GM12878 (cell line): ENCODE data around the gene CDK7. TPM values are rescaled to one million over a fixed set of nuclear protein-coding genes. Genes with fewer than 3 reads are reported as not detected.

Experiments
- ATAC-seq: fragments of 200-7000 bp; cut with Tn5 transposase; 3 replicates; pipeline ENCODE4 v1.9.1; 2020; ENCODE audit warnings: mild to moderate bottlenecking, moderate library complexity
- BruUV-seq: library from RNA; stranded (reverse); fragments of 400-500 nt; replicated peaks from 2 replicates; lab custom pipeline; 2021; lab: Mats Ljungman, UMichigan
- CTCF ChIA-PET: fragments of 300-600 bp; sonication (Branson Sonifier 250); formaldehyde crosslinking; extraction: SDS; loops from one replicate; lab custom pipeline; 2021; ENCODE audit warnings: inconsistent platforms; lab: Yijun Ruan, JAX
- POLR2A ChIA-PET: fragments of 350-600 bp; formaldehyde crosslinking; extraction: SDS; loops from one replicate; lab custom pipeline; 2021; ENCODE audit warnings: inconsistent platforms; lab: Charles Lee
- RAD21 ChIA-PET: fragments of 300-600 bp; sonication (Branson Sonifier 250); formaldehyde crosslinking; loops from one replicate; lab custom pipeline; 2023; ENCODE audit warnings: antibody characterized with exemption; ENCODE audit not compliant: unreplicated experiment; lab: Charles Lee
- SMC1A ChIA-PET: fragments of 300-600 bp; sonication (Branson Sonifier 250); formaldehyde crosslinking; loops from one replicate; lab custom pipeline; 2023; ENCODE audit not compliant: unreplicated experiment, uncharacterized antibody; lab: Charles Lee
- DNase-seq: peaks from one replicate; pipeline ENCODE4 v3.0.0-alpha.2; 2011; ENCODE audit warnings: low read depth, low spot score
- FAIRE-seq: peaks from 3 replicates; lab custom pipeline; 2011; peaks lifted over from hg19 to GRCh38; lab: Jason Lieb, UNC
- H2AFZ ChIP-seq: 2 replicates; pipeline ENCODE4 v1.6.0; 2011; ENCODE audit warnings: low read depth, low read length, control low read depth; ENCODE audit not compliant: control insufficient read depth
- H3K27ac ChIP-seq: 2 replicates; pipeline ENCODE4 v1.5.1; 2011; ENCODE audit warnings: control low read depth; ENCODE audit not compliant: control insufficient read depth, insufficient read depth
- H3K27me3 ChIP-seq, 2 experiments: replicated peaks in 1 of 2; 2 replicates each; pipeline versions ENCODE4 v1.6.0 to v1.6.1; 2011; ENCODE audit warnings: low read length in 1 of 2; ENCODE audit not compliant: control insufficient read depth in 2 of 2, insufficient read depth in 2 of 2
- H3K36me3 ChIP-seq, 2 experiments: 2 replicates each; pipeline ENCODE4 v1.5.1; 2011; ENCODE audit warnings: low read length in 1 of 2; ENCODE audit not compliant: control insufficient read depth in 2 of 2, insufficient read depth in 2 of 2
- H3K4me1 ChIP-seq: 2 replicates; pipeline ENCODE4 v1.6.1; 2011; ENCODE audit warnings: mild to moderate bottlenecking, low read length, moderate library complexity, mixed read lengths; ENCODE audit not compliant: control insufficient read depth, insufficient read depth
- H3K4me2 ChIP-seq: 2 replicates; pipeline ENCODE4 v1.6.0; 2011; ENCODE audit warnings: control low read depth; ENCODE audit not compliant: control insufficient read depth, insufficient read depth
- H3K4me3 ChIP-seq: fragments of 200-600 bp; sonication (generic); 2 replicates; pipeline ENCODE4 v1.5.1; 2016
- H3K79me2 ChIP-seq: 2 replicates; pipeline ENCODE4 v1.6.0; 2011; ENCODE audit warnings: low read length; ENCODE audit not compliant: control insufficient read depth, insufficient read depth
- H3K9ac ChIP-seq: 2 replicates; pipeline ENCODE4 v1.8.0; 2011; ENCODE audit warnings: low read length, control low read depth, mixed read lengths; ENCODE audit not compliant: control insufficient read depth, insufficient read depth
- H3K9me3 ChIP-seq: replicated peaks from 3 replicates; pipeline ENCODE4 v1.5.1; 2011; ENCODE audit warnings: mild to moderate bottlenecking, low read length; ENCODE audit not compliant: control insufficient read depth, insufficient read depth
- H4K20me1 ChIP-seq: 2 replicates; pipeline ENCODE4 v1.6.0; 2011; ENCODE audit not compliant: control insufficient read depth, insufficient read depth
- BCL11A ChIP-seq: IDR thresholded peaks from 2 replicates; pipeline ENCODE4 v1.6.1; 2011; ENCODE audit warnings: low read depth, low read length
- EGR1 ChIP-seq, 2 experiments: IDR thresholded peaks; 1 replicate in 1 of 2; 2 replicates in 1 of 2; pipeline ENCODE4 v1.6.1; 2011 to 2012; ENCODE audit warnings: low read depth in 2 of 2, low read length in 2 of 2, borderline replicate concordance in 1 of 2, mild to moderate bottlenecking in 1 of 2, moderate library complexity in 1 of 2
- HSF1 ChIP-seq: fragments of 150-350 bp; IDR thresholded peaks from 2 replicates; pipeline ENCODE4 v1.6.1; 2014; ENCODE audit warnings: mild to moderate bottlenecking, low read depth, low read length
- MTA3 ChIP-seq: IDR thresholded peaks from 2 replicates; pipeline ENCODE4 v1.6.1; 2012; ENCODE audit warnings: low read length, inconsistent platforms, borderline replicate concordance
- NFYA ChIP-seq: IDR thresholded peaks from 2 replicates; pipeline ENCODE4 v1.6.1; 2011; ENCODE audit warnings: low read depth, mild to moderate bottlenecking, low read length, improper control_type of control experiment, borderline replicate concordance
- POU2F2 ChIP-seq: IDR thresholded peaks from 3 replicates; pipeline ENCODE4 v1.6.1; 2011; ENCODE audit warnings: low read depth, mild to moderate bottlenecking, low read length, borderline replicate concordance
- RBBP5 ChIP-seq: fragments of 200-600 bp; sonication (generic); conservative IDR thresholded peaks from 2 replicates; pipeline ENCODE4 v1.6.1; 2016
- SIN3A ChIP-seq: IDR thresholded peaks from 2 replicates; pipeline ENCODE4 v1.6.1; 2012; ENCODE audit warnings: low read depth, low read length, improper control_type of control experiment
- SP1 ChIP-seq: IDR thresholded peaks from one replicate; pipeline ENCODE4 v1.6.1; 2011; ENCODE audit warnings: low read depth, low read length
- TBL1XR1 ChIP-seq: IDR thresholded peaks from 2 replicates; pipeline ENCODE4 v1.6.1; 2012; ENCODE audit warnings: low read depth, low read length, improper control_type of control experiment
- WRNIP1 ChIP-seq: IDR thresholded peaks from 2 replicates; pipeline ENCODE4 v1.6.1; 2011; ENCODE audit warnings: low read depth, low read length, improper control_type of control experiment, borderline replicate concordance
- ZBED1 ChIP-seq: IDR thresholded peaks from 2 replicates; pipeline ENCODE4 v1.6.1; 2016; ENCODE audit warnings: borderline replicate concordance
- ZBTB33 ChIP-seq: fragments of 450-650 bp; IDR thresholded peaks from 2 replicates; pipeline ENCODE4 v1.6.1; 2017; ENCODE audit warnings: mild to moderate bottlenecking
- WGBS: methylation state at CpG from one replicate; pipeline ENCODE4 v1.1.6; 2016; ENCODE audit warnings: low lambda C conversion rate; ENCODE audit not compliant: insufficient replicate concordance, insufficient coverage; ENCODE audit errors: missing lambda C conversion rate; 5-methylcytosine and 5-hydroxymethylcytosine counted together
- in situ Hi-C: fragments of 300-500 bp; cut with MboI; formaldehyde crosslinking; loops from 9 replicates; pipeline ENCODE4 v1.14.3; 2018; ENCODE audit warnings: mixed read lengths
- intact Hi-C: fragments of 100-400 bp; cut with micrococcal nuclease; formaldehyde crosslinking; loops from one replicate; pipeline ENCODE4 v1.14.2; 2022; ENCODE audit not compliant: unreplicated experiment
- polyA plus RNA-seq, 11 experiments: library from polyadenylated mRNA; depleted of rRNA in 4 of 11; unstranded in 6 of 11; stranded (reverse) in 5 of 11; fragments of >200 nt; fragmentation: Nextera tagmentation in 4 of 11; fragmentation: Illumina TruSeq in 1 of 11; extraction: Ambion mirVana in 4 of 11; extraction: Trizol in 1 of 11; gene quantifications; 1 replicate in 1 of 11; 2 replicates in 10 of 11; pipeline versions ENCODE4 v1.2.1 to v1.2.3, GENCODE V29; 2011 to 2016; ENCODE audit warnings: inconsistent platforms in 2 of 11, missing spikeins in 2 of 11, low read depth in 1 of 11
- total RNA-seq, 4 experiments: library from RNA; depleted of rRNA in 3 of 4; stranded (reverse); fragments of >200 nt in 3 of 4; fragmentation: Illumina TruSeq in 1 of 4; extraction: Trizol in 1 of 4; gene quantifications; 2 replicates each; pipeline versions ENCODE4 v1.2.1 to v1.2.3, GENCODE V29; 2013 to 2021
- TF ChIP-seq, protein P1 (sequence below), 3 experiments: IDR thresholded peaks in 2 of 3; conservative IDR thresholded peaks in 1 of 3; 2 replicates each; pipeline ENCODE4 v1.5.1; 2011; ENCODE audit warnings: low read depth in 3 of 3, low read length in 3 of 3, mild to moderate bottlenecking in 3 of 3, control low read depth in 2 of 3, moderate library complexity in 2 of 3, inconsistent platforms in 1 of 3, mixed read lengths in 1 of 3; ENCODE audit not compliant: control insufficient read depth in 2 of 3, insufficient read depth in 1 of 3; ENCODE audit errors: extremely low read depth in 1 of 3
- TF ChIP-seq, protein P2 (sequence below): fragments of 450-650 bp; IDR thresholded peaks from 2 replicates; pipeline ENCODE4 v1.6.1; 2018; ENCODE audit warnings: borderline replicate concordance, mild to moderate bottlenecking; ENCODE audit not compliant: partially characterized antibody

CDK7 gene
- total and polyA plus RNA-seq, 10 of the 15 experiments (the other 5 are each of a cell fraction or from before 2014, with no cell fraction given) = 26.0 to 93.9 (median 43.0) TPM

GRCh38 chr5:69295088-69295754 lies 60.5 kb downstream of the CDK7 start (continued):
- TF ChIP-seq, protein P1, sequence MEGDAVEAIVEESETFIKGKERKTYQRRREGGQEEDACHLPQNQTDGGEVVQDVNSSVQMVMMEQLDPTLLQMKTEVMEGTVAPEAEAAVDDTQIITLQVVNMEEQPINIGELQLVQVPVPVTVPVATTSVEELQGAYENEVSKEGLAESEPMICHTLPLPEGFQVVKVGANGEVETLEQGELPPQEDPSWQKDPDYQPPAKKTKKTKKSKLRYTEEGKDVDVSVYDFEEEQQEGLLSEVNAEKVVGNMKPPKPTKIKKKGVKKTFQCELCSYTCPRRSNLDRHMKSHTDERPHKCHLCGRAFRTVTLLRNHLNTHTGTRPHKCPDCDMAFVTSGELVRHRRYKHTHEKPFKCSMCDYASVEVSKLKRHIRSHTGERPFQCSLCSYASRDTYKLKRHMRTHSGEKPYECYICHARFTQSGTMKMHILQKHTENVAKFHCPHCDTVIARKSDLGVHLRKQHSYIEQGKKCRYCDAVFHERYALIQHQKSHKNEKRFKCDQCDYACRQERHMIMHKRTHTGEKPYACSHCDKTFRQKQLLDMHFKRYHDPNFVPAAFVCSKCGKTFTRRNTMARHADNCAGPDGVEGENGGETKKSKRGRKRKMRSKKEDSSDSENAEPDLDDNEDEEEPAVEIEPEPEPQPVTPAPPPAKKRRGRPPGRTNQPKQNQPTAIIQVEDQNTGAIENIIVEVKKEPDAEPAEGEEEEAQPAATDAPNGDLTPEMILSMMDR (IDR thresholded peaks at IDR 0.05 in 2 of 3, conservative IDR thresholded peaks at IDR 0.05 in 1 of 3; ENCODE audit: control insufficient read depth in 2 of 3, extremely low read depth in 1 of 3, insufficient read depth in 1 of 3, low read depth in 3 of 3, low read length in 3 of 3) = no peak
- no peak for TF ChIP-seq POU2F2

DNA sequence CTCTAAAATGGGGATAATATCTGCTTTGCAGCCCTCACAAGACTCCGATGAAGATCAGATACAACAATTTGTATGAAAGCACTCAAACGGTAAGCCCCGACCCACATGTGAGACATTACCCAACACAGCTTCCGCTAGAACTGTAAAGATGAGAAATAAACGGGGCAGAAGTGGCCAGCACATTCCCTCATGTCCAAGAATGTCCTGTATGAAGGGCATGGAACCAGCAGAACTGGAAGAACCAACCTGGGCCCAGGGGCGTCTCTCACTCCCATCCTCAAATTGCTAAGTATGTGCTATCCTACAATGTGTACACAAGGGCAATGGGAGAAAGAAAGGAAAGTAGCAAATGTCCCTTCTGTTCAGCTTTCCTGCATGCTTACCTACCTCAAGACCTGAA lies 64.9 kb downstream of the CDK7 start:
- H4K20me1 ChIP-seq = no peaks in the 10 kb centered on the region
- ATAC-seq = no peak
- no peak overlapping the region for H3K4me2 ChIP-seq
- no peaks in the 10 kb centered on the region; a peak in 1 of 4 replicates for H3K36me3 ChIP-seq
- DNase-seq = no peak
- RAD21 ChIA-PET = no interaction called here
- H3K27ac ChIP-seq = no peak overlapping the region
- no peak overlapping the region for H3K4me3 ChIP-seq
- 83% methylated on average over 6 of the region's 6 CpGs for WGBS
- no peaks in the 10 kb centered on the region for H3K9me3 ChIP-seq
- no peaks in the 10 kb centered on the region for H3K27me3 ChIP-seq
- BruUV-seq = no TSS peak
- intact Hi-C loops = no loop called here
- FAIRE-seq = no peak
- SMC1A ChIA-PET = no interaction called here
- in situ Hi-C loops = no loop called here
- H3K9ac ChIP-seq = no peak overlapping the region
- no peaks in the 10 kb centered on the region for H3K4me1 ChIP-seq
- no peaks in the 10 kb centered on the region for H3K79me2 ChIP-seq
- H2AFZ ChIP-seq = no peak overlapping the region
- POLR2A ChIA-PET = no interaction called here
- CTCF ChIA-PET = interaction anchor here (1.2 kb wide), 1 partner anchor 35 kb away, joined by 3 read pairs; no protein-coding TSS in a partner anchor
- TF ChIP-seq SIN3A = no peak
- TF ChIP-seq ZBTB33 = no peak
- no peak for TF ChIP-seq HSF1
- TF ChIP-seq NFYA = no peak
- no peak for TF ChIP-seq EGR1 (IDR thresholded peaks at IDR 0.05; ENCODE audit: borderline replicate concordance in 1 of 2, low read depth in 2 of 2, low read length in 2 of 2)
- TF ChIP-seq, protein P2, sequence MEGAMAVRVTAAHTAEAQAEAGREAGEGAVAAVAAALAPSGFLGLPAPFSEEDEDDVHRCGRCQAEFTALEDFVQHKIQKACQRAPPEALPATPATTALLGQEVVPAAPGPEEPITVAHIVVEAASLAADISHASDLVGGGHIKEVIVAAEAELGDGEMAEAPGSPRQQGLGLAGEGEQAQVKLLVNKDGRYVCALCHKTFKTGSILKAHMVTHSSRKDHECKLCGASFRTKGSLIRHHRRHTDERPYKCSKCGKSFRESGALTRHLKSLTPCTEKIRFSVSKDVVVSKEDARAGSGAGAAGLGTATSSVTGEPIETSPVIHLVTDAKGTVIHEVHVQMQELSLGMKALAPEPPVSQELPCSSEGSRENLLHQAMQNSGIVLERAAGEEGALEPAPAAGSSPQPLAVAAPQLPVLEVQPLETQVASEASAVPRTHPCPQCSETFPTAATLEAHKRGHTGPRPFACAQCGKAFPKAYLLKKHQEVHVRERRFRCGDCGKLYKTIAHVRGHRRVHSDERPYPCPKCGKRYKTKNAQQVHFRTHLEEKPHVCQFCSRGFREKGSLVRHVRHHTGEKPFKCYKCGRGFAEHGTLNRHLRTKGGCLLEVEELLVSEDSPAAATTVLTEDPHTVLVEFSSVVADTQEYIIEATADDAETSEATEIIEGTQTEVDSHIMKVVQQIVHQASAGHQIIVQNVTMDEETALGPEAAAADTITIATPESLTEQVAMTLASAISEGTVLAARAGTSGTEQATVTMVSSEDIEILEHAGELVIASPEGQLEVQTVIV = no peak
- no peak for TF ChIP-seq WRNIP1
- no peak for TF ChIP-seq SP1
- TF ChIP-seq RBBP5 = no peak
- no peak for TF ChIP-seq MTA3
- TF ChIP-seq ZBED1 = no peak
- no peak for TF ChIP-seq TBL1XR1
- TF ChIP-seq BCL11A = no peak
